HL-60 (cell line): ENCODE measurements around the gene P2RX6.

ENCODE experiments used
- TF ChIP-seq, protein P1 (sequence below): IDR thresholded peaks from one replicate; pipeline ENCODE4 v1.5.1; 2011; ENCODE audit warnings: low read length, control low read depth, inconsistent platforms; ENCODE audit not compliant: insufficient read depth
- TF ChIP-seq, protein P2 (sequence below): IDR thresholded peaks from 2 replicates; pipeline ENCODE4 v1.6.1; 2012; ENCODE audit warnings: low read depth; ENCODE audit not compliant: insufficient replicate concordance

DNA sequence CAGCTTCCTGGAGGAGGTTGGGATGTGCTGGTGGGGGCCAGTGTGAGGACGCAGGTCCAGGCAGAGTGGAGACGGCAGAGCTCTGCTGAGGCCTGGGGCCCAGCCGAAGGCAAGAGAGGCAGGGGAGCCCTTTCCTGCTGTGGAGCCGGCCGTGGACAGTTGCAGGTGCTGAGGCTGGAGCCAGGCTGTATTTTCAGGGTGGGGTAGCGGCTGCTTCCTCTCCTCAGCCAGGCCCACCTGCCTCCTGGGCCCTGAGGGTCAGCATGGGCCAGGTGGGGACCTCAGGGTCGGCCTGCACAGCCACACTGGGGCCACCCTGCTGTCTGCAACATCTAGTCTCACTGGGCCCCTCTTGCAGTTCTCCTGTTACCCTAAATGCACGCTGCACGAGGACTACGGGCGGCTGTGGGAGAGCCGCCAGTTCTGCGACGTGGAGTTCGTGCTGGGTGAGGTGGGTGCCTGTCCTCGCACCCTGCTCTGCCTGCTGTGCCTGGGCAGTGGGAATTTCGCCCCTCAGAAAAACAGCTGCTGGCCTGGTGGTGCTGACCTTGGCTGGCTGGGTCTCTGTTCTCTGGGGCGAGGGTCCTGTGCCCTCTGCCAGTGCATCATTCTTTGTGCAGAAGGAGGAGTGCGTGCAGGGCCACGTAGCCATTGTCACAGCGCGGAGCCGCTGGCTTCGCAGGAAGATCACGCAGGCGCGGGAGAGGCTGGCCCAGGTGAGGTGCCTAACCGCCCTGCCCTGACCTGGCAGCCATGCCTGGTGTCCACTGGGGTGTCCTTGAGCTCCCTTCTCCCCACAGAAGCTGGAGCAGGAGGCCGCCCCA, 21.4 kb upstream of the P2RX6 start:
- TF ChIP-seq, protein P1, sequence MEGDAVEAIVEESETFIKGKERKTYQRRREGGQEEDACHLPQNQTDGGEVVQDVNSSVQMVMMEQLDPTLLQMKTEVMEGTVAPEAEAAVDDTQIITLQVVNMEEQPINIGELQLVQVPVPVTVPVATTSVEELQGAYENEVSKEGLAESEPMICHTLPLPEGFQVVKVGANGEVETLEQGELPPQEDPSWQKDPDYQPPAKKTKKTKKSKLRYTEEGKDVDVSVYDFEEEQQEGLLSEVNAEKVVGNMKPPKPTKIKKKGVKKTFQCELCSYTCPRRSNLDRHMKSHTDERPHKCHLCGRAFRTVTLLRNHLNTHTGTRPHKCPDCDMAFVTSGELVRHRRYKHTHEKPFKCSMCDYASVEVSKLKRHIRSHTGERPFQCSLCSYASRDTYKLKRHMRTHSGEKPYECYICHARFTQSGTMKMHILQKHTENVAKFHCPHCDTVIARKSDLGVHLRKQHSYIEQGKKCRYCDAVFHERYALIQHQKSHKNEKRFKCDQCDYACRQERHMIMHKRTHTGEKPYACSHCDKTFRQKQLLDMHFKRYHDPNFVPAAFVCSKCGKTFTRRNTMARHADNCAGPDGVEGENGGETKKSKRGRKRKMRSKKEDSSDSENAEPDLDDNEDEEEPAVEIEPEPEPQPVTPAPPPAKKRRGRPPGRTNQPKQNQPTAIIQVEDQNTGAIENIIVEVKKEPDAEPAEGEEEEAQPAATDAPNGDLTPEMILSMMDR: no peak
- TF ChIP-seq, protein P2, sequence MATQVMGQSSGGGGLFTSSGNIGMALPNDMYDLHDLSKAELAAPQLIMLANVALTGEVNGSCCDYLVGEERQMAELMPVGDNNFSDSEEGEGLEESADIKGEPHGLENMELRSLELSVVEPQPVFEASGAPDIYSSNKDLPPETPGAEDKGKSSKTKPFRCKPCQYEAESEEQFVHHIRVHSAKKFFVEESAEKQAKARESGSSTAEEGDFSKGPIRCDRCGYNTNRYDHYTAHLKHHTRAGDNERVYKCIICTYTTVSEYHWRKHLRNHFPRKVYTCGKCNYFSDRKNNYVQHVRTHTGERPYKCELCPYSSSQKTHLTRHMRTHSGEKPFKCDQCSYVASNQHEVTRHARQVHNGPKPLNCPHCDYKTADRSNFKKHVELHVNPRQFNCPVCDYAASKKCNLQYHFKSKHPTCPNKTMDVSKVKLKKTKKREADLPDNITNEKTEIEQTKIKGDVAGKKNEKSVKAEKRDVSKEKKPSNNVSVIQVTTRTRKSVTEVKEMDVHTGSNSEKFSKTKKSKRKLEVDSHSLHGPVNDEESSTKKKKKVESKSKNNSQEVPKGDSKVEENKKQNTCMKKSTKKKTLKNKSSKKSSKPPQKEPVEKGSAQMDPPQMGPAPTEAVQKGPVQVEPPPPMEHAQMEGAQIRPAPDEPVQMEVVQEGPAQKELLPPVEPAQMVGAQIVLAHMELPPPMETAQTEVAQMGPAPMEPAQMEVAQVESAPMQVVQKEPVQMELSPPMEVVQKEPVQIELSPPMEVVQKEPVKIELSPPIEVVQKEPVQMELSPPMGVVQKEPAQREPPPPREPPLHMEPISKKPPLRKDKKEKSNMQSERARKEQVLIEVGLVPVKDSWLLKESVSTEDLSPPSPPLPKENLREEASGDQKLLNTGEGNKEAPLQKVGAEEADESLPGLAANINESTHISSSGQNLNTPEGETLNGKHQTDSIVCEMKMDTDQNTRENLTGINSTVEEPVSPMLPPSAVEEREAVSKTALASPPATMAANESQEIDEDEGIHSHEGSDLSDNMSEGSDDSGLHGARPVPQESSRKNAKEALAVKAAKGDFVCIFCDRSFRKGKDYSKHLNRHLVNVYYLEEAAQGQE: no peak
